Mesenchymal stem cell (in vitro differentiated cells and primary cell): ENCODE measurements around the gene GRIN2C.

Experiments used
- DNase-seq: peaks from one replicate; pipeline ENCODE4 v3.0.0-alpha.2; 2013
- H2AFZ ChIP-seq: one replicate; pipeline ENCODE4 v1.6.1; 2013; ENCODE audit warnings: low read depth, mild to moderate bottlenecking, control low read depth, inconsistent platforms, low read length, moderate library complexity
- H2AK5ac ChIP-seq: 2 replicates; pipeline ENCODE4 v1.6.1; 2013; ENCODE audit warnings: low read length, moderate library complexity, mild to moderate bottlenecking, inconsistent platforms; ENCODE audit not compliant: severe bottlenecking
- H2BK120ac ChIP-seq: one replicate; pipeline ENCODE4 v1.6.1; 2013; ENCODE audit warnings: low read depth, mild to moderate bottlenecking, inconsistent platforms, low read length, moderate library complexity
- H2BK12ac ChIP-seq, 2 experiments: one replicate each; pipeline ENCODE4 v1.6.1; 2013; ENCODE audit warnings: inconsistent platforms in 2 of 2, low read length in 2 of 2, mild to moderate bottlenecking in 2 of 2, moderate library complexity in 2 of 2, control low read depth in 1 of 2
- H2BK15ac ChIP-seq: one replicate; pipeline ENCODE4 v1.6.1; 2013; ENCODE audit warnings: mild to moderate bottlenecking, low read depth, inconsistent platforms; ENCODE audit not compliant: poor library complexity, severe bottlenecking
- H2BK5ac ChIP-seq: 2 replicates; pipeline ENCODE4 v1.6.1; 2013; ENCODE audit warnings: low read depth, mild to moderate bottlenecking, low read length, control low read depth, inconsistent platforms; ENCODE audit not compliant: poor library complexity, severe bottlenecking
- H3K14ac ChIP-seq, 2 experiments: one replicate each; pipeline ENCODE4 v1.6.1; 2013; ENCODE audit warnings: inconsistent platforms in 2 of 2, low read length in 2 of 2, control low read depth in 1 of 2, mild to moderate bottlenecking in 1 of 2, moderate library complexity in 1 of 2
- H3K18ac ChIP-seq, 2 experiments: one replicate each; pipeline ENCODE4 v1.6.1; 2013; ENCODE audit warnings: inconsistent platforms in 2 of 2, low read length in 2 of 2, control low read depth in 1 of 2, low read depth in 1 of 2, mild to moderate bottlenecking in 1 of 2
- H3K23ac ChIP-seq, 2 experiments: one replicate each; pipeline ENCODE4 v1.6.1; 2013; ENCODE audit warnings: inconsistent platforms in 2 of 2, low read length in 2 of 2, mild to moderate bottlenecking in 2 of 2, moderate library complexity in 2 of 2, control low read depth in 1 of 2
- H3K27ac ChIP-seq: 2 replicates; pipeline ENCODE4 v1.5.1; 2013; ENCODE audit warnings: mild to moderate bottlenecking, moderate library complexity, low read length, control low read depth, inconsistent platforms; ENCODE audit not compliant: poor library complexity, severe bottlenecking
- H3K27me3 ChIP-seq, 2 experiments: 2 replicates each; pipeline versions ENCODE4 v1.6.1 to v1.7.0; 2013; ENCODE audit warnings: low read length in 2 of 2, mild to moderate bottlenecking in 2 of 2, moderate library complexity in 2 of 2, control low read depth in 1 of 2, inconsistent platforms in 1 of 2; ENCODE audit not compliant: control insufficient read depth in 1 of 2, insufficient read depth in 1 of 2
- H3K36me3 ChIP-seq, 2 experiments: 2 replicates each; pipeline versions ENCODE4 v1.6.1 to v1.7.0; 2013; ENCODE audit warnings: low read length in 2 of 2, control low read depth in 1 of 2, inconsistent platforms in 1 of 2, low read depth in 1 of 2, mild to moderate bottlenecking in 1 of 2; ENCODE audit not compliant: insufficient read depth in 2 of 2, control insufficient read depth in 1 of 2
- H3K4ac ChIP-seq, 2 experiments: one replicate each; pipeline ENCODE4 v1.6.1; 2013; ENCODE audit warnings: inconsistent platforms in 2 of 2, low read length in 2 of 2, mild to moderate bottlenecking in 2 of 2, moderate library complexity in 2 of 2, control low read depth in 1 of 2, low read depth in 1 of 2
- H3K4me1 ChIP-seq: 2 replicates; pipeline ENCODE4 v1.6.1; 2013; ENCODE audit warnings: low read depth, low read length, control low read depth; ENCODE audit not compliant: control insufficient read depth, insufficient read depth
- H3K4me2 ChIP-seq: 2 replicates; pipeline ENCODE4 v1.6.1; 2013; ENCODE audit warnings: low read length, mild to moderate bottlenecking, inconsistent platforms; ENCODE audit not compliant: poor library complexity, severe bottlenecking
- H3K4me3 ChIP-seq, 2 experiments: 2 replicates each; pipeline versions ENCODE4 v1.5.1 to v1.7.0; 2013; ENCODE audit warnings: low read length in 2 of 2, mild to moderate bottlenecking in 2 of 2, control low read depth in 1 of 2, low read depth in 1 of 2; ENCODE audit not compliant: insufficient read depth in 1 of 2
- H3K79me1 ChIP-seq: replicated peaks from 2 replicates; pipeline ENCODE4 v1.6.1; 2013; ENCODE audit warnings: mild to moderate bottlenecking, control low read depth, low read length, inconsistent platforms; ENCODE audit not compliant: poor library complexity, severe bottlenecking
- H3K9ac ChIP-seq: 2 replicates; pipeline ENCODE4 v1.7.0; 2013; ENCODE audit warnings: mild to moderate bottlenecking, low read length, moderate library complexity
- H3K9me3 ChIP-seq: 2 replicates; pipeline ENCODE4 v1.7.0; 2013; ENCODE audit warnings: mild to moderate bottlenecking, low read length; ENCODE audit not compliant: control insufficient read depth
- H4K8ac ChIP-seq: one replicate; pipeline ENCODE4 v1.6.1; 2013; ENCODE audit warnings: inconsistent platforms, mild to moderate bottlenecking, low read length, moderate library complexity
- H4K91ac ChIP-seq: one replicate; pipeline ENCODE4 v1.6.1; 2013; ENCODE audit warnings: mild to moderate bottlenecking, low read length, inconsistent platforms
- WGBS: methylation state at CpG from one replicate; pipeline ENCODE4 v1.1.7; 2013; ENCODE audit warnings: mixed read lengths; 5-methylcytosine and 5-hydroxymethylcytosine counted together

The GRIN2C gene

DNA sequence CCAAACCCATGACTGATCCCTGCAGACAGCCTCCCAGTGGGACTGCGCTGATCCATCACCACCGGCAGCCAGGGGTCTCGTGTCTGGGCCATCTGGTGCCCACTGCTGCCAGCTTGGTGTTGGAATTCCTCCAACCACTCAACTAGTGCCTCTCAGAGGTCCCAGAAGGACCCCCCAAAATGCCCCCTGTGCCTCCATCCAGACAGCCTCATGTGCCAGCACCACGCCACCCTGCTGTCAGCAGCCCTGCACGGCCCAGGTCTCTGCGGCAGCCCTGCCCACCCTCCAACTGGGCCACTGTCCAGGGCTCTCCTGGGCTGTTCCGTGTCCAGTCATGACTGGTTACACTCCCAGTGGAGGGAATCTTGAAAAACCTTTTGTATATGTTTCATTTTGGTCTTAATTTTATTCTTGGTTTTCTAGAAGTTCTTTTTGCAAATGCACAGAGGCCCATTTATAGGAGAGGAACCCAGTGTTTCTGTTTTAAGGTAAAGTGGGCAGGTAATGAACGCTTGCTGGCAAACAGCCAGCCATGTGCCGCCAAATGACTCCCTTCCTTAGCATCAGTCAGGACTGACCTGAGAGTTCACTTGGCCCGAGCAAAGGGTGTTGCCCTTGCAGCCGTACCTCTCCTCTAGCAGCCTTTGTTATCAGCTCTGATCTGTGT lies 34.6 kb downstream of the GRIN2C start:
- Histone ChIP-seq H3K14ac (no peak overlapping the region), H2AFZ (no peak overlapping the region), H3K36me3 (peaks cover 22 to 80% of the 10 kb centered on the region in 2 experiments), H2AK5ac (no peak overlapping the region), H3K4ac (no peak overlapping the region), H3K79me1 (no peaks in the 10 kb centered on the region), H3K4me3 (no peak overlapping the region), H2BK15ac (no peak overlapping the region), H4K91ac (no peak overlapping the region), H3K23ac (no peak overlapping the region), H2BK12ac (no peak overlapping the region), H3K9me3 (no peaks in the 10 kb centered on the region), H2BK120ac (no peak overlapping the region), H3K9ac (no peak overlapping the region), H3K4me1 (peaks cover 3% of the 10 kb centered on the region), H2BK5ac (no peak overlapping the region), H4K8ac (no peak overlapping the region), H3K4me2 (no peak overlapping the region), H3K27ac (no peak overlapping the region), H3K27me3 (no peaks in the 10 kb centered on the region), H3K18ac (no peak overlapping the region)
- no peak for DNase-seq
- WGBS = 95% methylated on average over 11 of the region's 11 CpGs

DNA sequence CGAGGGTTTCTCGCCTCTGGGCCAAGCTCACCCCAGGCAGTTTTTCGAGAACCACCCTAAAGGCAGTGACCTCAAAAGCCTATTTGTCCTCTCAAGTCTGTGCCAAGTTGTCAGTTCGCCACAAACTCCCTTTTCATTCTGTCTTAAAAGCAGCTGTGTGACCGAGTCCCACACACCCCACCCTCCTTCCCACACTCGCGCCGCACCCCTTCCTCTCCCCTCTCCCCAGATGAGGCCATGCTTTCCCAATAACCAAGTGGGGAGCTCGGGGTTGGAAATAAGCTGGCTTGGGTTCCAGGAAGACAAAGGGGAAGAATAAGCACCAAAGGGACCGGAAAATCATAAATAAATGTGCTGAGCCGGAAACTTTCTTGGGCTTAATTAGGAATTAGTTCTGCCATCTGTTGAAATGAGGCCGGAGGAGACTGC lies 36.7 kb downstream of the GRIN2C start:
- H2BK120ac ChIP-seq = no peak overlapping the region
- no peak overlapping the region for H4K8ac ChIP-seq
- H2BK15ac ChIP-seq = no peak overlapping the region
- no peak overlapping the region for H3K18ac ChIP-seq
- H3K79me1 ChIP-seq = no peaks in the 10 kb centered on the region
- H3K36me3 ChIP-seq = peaks cover 26 to 73% of the 10 kb centered on the region in 2 experiments
- H3K14ac ChIP-seq = no peak overlapping the region
- H3K9ac ChIP-seq = no peak overlapping the region
- H2BK12ac ChIP-seq = no peak overlapping the region
- no peak overlapping the region for H4K91ac ChIP-seq
- no peaks in the 10 kb centered on the region for H3K9me3 ChIP-seq
- H3K27ac ChIP-seq = no peak overlapping the region
- H2AK5ac ChIP-seq = no peak overlapping the region
- H3K4ac ChIP-seq = no peak overlapping the region
- no peak overlapping the region for H2AFZ ChIP-seq
- no peak for DNase-seq
- no peak overlapping the region for H3K4me3 ChIP-seq
- peaks cover 4% of the 10 kb centered on the region for H3K4me1 ChIP-seq
- no peak overlapping the region for H3K4me2 ChIP-seq
- WGBS = 97% methylated on average over 9 of the region's 12 CpGs
- H3K27me3 ChIP-seq = no peaks in the 10 kb centered on the region
- no peak overlapping the region for H2BK5ac ChIP-seq
- H3K23ac ChIP-seq = no peak overlapping the region

DNA sequence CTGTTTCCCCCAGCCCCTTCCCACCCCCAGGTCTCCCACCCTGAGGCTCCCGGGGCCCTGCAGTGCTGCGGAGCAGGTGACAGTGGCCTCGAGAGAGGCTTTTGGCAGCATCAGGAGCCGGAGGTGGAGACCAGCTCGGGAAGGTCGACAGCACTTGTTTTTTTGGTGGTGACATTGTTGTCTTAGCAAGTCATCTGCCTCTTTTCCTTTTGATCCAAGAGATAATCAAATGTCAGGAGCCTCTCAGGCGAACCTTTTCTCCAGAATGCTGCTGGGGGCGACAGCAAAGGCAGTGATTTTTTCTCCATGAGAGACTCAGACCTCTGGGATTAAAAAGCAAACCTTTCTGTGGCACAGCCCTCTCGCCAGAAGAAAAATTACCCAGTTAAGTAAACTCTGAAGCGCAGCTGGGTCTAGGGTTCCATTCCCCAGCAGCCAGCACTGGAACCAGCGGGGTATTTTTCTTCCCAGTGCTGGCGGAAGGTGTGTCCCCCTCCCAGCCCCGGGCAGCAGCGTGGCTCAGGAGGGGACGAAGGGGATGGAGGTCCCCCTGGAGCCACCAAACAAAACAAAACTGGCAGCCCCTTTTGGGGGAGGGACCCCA lies 37.2 kb downstream of the GRIN2C start:
- H2BK12ac ChIP-seq = no peak overlapping the region
- H3K4me3 ChIP-seq = no peak overlapping the region
- no peaks in the 10 kb centered on the region for H3K27me3 ChIP-seq
- H3K9me3 ChIP-seq = no peaks in the 10 kb centered on the region
- H2AK5ac ChIP-seq = no peak overlapping the region
- no peak overlapping the region for H3K27ac ChIP-seq
- no peak overlapping the region for H3K14ac ChIP-seq
- no peaks in the 10 kb centered on the region for H3K79me1 ChIP-seq
- no peak overlapping the region for H3K23ac ChIP-seq
- H3K4ac ChIP-seq = no peak overlapping the region
- H3K4me1 ChIP-seq = peaks cover 4% of the 10 kb centered on the region
- 94% methylated on average over 15 of the region's 15 CpGs for WGBS
- H3K18ac ChIP-seq = no peak overlapping the region
- no peak overlapping the region for H3K4me2 ChIP-seq
- no peak overlapping the region for H4K8ac ChIP-seq
- no peak overlapping the region for H4K91ac ChIP-seq
- H3K9ac ChIP-seq = no peak overlapping the region
- no peak overlapping the region for H2AFZ ChIP-seq
- no peak for DNase-seq
- H2BK15ac ChIP-seq = no peak overlapping the region
- H2BK5ac ChIP-seq = no peak overlapping the region
- peaks cover 32 to 72% of the 10 kb centered on the region in 2 experiments for H3K36me3 ChIP-seq
- H2BK120ac ChIP-seq = no peak overlapping the region

DNA sequence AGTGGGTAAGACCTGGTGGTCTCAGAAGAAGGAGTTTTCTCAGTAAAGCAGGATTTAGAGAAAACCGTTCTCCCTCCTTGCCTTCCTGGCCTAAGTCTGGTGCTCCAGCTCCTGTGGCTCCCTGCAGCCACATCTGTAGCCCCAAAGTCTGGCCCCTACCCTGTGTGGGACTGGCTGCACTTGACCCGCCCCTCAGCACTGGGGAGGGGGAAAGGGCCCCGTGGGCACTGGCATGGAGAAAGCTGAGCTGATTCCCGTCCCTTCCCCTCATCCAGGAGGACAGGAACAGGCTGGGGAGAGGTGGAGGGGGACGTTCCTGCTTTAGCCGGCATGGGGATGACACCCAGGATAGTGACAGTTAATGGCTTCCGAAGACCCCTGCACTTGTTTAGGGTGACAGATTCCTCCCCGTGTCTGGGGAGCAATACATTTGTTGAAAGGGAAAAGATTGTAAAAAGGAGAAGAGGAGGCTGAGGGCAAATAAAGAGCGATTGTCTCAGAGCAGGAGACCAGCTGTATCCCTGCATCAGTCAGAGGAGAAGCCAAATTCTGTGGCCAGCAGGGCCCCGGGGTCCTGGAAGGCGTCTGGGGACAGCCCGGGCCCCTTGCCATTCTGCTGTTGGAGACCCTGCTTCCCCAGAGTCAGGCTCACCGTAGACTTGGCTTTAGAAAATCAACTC lies 37.9 kb downstream of the GRIN2C start:
- Histone ChIP-seq H3K27ac (no peak overlapping the region), H2AFZ (no peak overlapping the region), H3K27me3 (no peaks in the 10 kb centered on the region), H3K4me1 (peaks cover 4% of the 10 kb centered on the region), H3K9ac (no peak overlapping the region), H2BK120ac (no peak overlapping the region), H3K4ac (no peak overlapping the region), H3K23ac (no peak overlapping the region), H2BK12ac (no peak overlapping the region), H2BK15ac (no peak overlapping the region), H2AK5ac (no peak overlapping the region), H4K91ac (no peak overlapping the region), H3K4me2 (no peak overlapping the region), H4K8ac (no peak overlapping the region), H2BK5ac (no peak overlapping the region), H3K9me3 (no peaks in the 10 kb centered on the region), H3K18ac (no peak overlapping the region), H3K14ac (no peak overlapping the region), H3K79me1 (no peaks in the 10 kb centered on the region), H3K36me3 (peaks cover 37 to 77% of the 10 kb centered on the region in 2 experiments), H3K4me3 (no peak overlapping the region)
- DNase-seq = no peak
- WGBS = 94% methylated on average over 13 of the region's 13 CpGs
